A549 (cell line): ENCODE measurements around the gene PCDHB12.

Source experiments
- POLR2A ChIP-seq: IDR thresholded peaks from 2 replicates; pipeline ENCODE4 v1.6.1; 2012; ENCODE audit warnings: mild to moderate bottlenecking, low read length
- RAD21 ChIP-seq, 2 experiments: fragments of >200 bp in 1 of 2; sonication (Bioruptor Twin) in 1 of 2; formaldehyde crosslinking in 1 of 2; IDR thresholded peaks in 1 of 2; conservative IDR thresholded peaks in 1 of 2; 2 replicates in 1 of 2; 3 replicates in 1 of 2; pipeline ENCODE4 v1.6.1; 2012 to 2018; ENCODE audit warnings: inconsistent platforms in 1 of 2
- TF ChIP-seq, protein P1 (sequence below): fragments of 200-600 bp; sonication (generic); IDR thresholded peaks from 2 replicates; pipeline ENCODE4 v1.6.1; 2016; ENCODE audit warnings: antibody characterized with exemption, mild to moderate bottlenecking, moderate library complexity
- TF ChIP-seq, protein P2 (sequence below): fragments of >200 bp; sonication (Bioruptor Twin); formaldehyde crosslinking; IDR thresholded peaks from 3 replicates; pipeline ENCODE4 v1.5.1; 2016

DNA sequence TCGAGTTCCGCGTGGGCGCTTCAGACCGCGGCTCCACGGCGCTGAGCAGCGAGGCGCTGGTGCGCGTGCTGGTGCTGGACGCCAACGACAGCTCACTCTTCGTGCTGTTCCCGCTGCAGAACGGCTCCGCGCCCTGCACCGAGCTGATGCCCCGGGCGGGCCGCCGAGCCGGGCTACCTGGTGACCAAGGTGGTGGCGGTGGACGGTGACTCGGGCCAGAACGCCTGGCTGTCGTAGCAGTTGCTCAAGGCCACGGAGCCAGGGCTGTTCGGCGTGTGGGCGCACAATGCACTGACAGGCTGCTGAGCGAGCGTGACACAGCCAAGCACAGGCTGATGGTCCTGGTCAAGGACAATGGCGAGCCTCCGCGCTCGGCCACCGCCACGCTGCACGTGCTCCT lies 33.0 kb downstream of the PCDHB12 start:
- no peak for TF ChIP-seq POLR2A
- TF ChIP-seq RAD21 (conservative IDR thresholded peaks at IDR 0.05 in 1 of 2, IDR thresholded peaks at IDR 0.05 in 1 of 2): no peak
- TF ChIP-seq, protein P1, sequence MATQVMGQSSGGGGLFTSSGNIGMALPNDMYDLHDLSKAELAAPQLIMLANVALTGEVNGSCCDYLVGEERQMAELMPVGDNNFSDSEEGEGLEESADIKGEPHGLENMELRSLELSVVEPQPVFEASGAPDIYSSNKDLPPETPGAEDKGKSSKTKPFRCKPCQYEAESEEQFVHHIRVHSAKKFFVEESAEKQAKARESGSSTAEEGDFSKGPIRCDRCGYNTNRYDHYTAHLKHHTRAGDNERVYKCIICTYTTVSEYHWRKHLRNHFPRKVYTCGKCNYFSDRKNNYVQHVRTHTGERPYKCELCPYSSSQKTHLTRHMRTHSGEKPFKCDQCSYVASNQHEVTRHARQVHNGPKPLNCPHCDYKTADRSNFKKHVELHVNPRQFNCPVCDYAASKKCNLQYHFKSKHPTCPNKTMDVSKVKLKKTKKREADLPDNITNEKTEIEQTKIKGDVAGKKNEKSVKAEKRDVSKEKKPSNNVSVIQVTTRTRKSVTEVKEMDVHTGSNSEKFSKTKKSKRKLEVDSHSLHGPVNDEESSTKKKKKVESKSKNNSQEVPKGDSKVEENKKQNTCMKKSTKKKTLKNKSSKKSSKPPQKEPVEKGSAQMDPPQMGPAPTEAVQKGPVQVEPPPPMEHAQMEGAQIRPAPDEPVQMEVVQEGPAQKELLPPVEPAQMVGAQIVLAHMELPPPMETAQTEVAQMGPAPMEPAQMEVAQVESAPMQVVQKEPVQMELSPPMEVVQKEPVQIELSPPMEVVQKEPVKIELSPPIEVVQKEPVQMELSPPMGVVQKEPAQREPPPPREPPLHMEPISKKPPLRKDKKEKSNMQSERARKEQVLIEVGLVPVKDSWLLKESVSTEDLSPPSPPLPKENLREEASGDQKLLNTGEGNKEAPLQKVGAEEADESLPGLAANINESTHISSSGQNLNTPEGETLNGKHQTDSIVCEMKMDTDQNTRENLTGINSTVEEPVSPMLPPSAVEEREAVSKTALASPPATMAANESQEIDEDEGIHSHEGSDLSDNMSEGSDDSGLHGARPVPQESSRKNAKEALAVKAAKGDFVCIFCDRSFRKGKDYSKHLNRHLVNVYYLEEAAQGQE: no peak
- TF ChIP-seq, protein P2, sequence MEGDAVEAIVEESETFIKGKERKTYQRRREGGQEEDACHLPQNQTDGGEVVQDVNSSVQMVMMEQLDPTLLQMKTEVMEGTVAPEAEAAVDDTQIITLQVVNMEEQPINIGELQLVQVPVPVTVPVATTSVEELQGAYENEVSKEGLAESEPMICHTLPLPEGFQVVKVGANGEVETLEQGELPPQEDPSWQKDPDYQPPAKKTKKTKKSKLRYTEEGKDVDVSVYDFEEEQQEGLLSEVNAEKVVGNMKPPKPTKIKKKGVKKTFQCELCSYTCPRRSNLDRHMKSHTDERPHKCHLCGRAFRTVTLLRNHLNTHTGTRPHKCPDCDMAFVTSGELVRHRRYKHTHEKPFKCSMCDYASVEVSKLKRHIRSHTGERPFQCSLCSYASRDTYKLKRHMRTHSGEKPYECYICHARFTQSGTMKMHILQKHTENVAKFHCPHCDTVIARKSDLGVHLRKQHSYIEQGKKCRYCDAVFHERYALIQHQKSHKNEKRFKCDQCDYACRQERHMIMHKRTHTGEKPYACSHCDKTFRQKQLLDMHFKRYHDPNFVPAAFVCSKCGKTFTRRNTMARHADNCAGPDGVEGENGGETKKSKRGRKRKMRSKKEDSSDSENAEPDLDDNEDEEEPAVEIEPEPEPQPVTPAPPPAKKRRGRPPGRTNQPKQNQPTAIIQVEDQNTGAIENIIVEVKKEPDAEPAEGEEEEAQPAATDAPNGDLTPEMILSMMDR: no peak
